Lower leg skin (tissue), 3 donors: Measurements from ENCODE around the gene EPB41.

Experiments
- POLR2A ChIP-seq, 2 donors: fragments of 450-650 bp; IDR thresholded peaks; one replicate each; pipeline ENCODE4 v1.6.1; 2016 to 2017; ENCODE audit warnings: antibody characterized with exemption in 2 of 2, mild to moderate bottlenecking in 1 of 2, moderate library complexity in 1 of 2
- TF ChIP-seq, protein P1 (sequence below), 3 donors: fragments of 450-650 bp; IDR thresholded peaks; one replicate each; pipeline ENCODE4 v1.5.1; 2016; ENCODE audit warnings: antibody characterized with exemption in 3 of 3, mild to moderate bottlenecking in 3 of 3, moderate library complexity in 2 of 3

DNA sequence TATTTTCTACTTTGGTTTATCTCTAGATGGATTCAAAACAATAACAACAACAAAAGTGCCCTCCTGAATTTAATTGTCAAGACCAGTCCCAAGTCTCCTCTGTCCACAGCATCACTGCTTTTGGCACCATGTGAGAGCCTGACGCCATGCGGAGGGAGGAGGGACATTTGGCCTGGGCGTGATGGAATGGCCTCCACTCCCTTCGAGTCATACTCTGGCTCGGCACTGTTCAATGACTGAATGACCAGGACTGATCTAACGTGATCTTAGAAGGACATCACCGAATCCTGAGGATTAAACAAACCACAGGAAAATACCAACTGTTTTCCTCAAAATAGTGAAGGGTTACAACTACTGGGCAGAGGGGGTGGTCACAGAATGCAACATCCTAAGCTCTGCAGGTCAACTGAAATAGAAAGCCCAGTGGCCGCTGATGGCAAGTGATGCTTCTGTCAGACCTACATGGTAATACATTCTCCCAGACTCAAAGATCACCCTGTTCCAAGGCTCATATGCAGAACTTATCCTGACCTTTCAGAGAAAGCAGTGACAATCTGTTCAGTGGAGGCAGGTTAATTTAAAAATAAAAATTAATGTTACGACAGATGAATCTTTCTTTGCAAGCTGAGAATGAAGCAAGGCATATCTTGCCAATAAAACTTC lies 248.2 kb downstream of the EPB41 start:
- TF ChIP-seq, protein P1, sequence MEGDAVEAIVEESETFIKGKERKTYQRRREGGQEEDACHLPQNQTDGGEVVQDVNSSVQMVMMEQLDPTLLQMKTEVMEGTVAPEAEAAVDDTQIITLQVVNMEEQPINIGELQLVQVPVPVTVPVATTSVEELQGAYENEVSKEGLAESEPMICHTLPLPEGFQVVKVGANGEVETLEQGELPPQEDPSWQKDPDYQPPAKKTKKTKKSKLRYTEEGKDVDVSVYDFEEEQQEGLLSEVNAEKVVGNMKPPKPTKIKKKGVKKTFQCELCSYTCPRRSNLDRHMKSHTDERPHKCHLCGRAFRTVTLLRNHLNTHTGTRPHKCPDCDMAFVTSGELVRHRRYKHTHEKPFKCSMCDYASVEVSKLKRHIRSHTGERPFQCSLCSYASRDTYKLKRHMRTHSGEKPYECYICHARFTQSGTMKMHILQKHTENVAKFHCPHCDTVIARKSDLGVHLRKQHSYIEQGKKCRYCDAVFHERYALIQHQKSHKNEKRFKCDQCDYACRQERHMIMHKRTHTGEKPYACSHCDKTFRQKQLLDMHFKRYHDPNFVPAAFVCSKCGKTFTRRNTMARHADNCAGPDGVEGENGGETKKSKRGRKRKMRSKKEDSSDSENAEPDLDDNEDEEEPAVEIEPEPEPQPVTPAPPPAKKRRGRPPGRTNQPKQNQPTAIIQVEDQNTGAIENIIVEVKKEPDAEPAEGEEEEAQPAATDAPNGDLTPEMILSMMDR (IDR thresholded peaks at IDR 0.05): no peak
- TF ChIP-seq POLR2A (IDR thresholded peaks at IDR 0.05): no peak
